Neural cell (in vitro differentiated cells): Measurements from ENCODE around the gene ROBO3. TPM values are rescaled to one million over a fixed set of nuclear protein-coding genes. Genes with fewer than 3 reads are reported as not detected.

Experiments used
- H2AFZ ChIP-seq: fragments of 200-600, 300-800 bp; sonication (generic), shearing (Covaris generic); 2 replicates; pipeline ENCODE4 v1.6.0; 2014; ENCODE audit warnings: low read depth, mild to moderate bottlenecking, antibody characterized with exemption, low read length, moderate library complexity
- H3F3A ChIP-seq: fragments of 200-600 bp; shearing (Covaris generic); 2 replicates; pipeline ENCODE4 v1.6.1; 2016; ENCODE audit warnings: mild to moderate bottlenecking, moderate library complexity, mixed read lengths, antibody characterized with exemption, low read length; ENCODE audit not compliant: insufficient read depth, poor library complexity, severe bottlenecking
- H3K27ac ChIP-seq: fragments of 200-600, 300-800 bp; sonication (generic), shearing (Covaris generic); 2 replicates; pipeline ENCODE4 v1.5.1; 2014; ENCODE audit warnings: mild to moderate bottlenecking, low read length, moderate library complexity
- H3K27me3 ChIP-seq: fragments of 300-800, 200-600 bp; sonication (generic), shearing (Covaris generic); 2 replicates; pipeline ENCODE4 v1.6.0; 2014; ENCODE audit warnings: mild to moderate bottlenecking, low read depth, low read length, moderate library complexity; ENCODE audit not compliant: insufficient read depth
- H3K36me3 ChIP-seq: fragments of 300-800, 200-600 bp; sonication (generic), shearing (Covaris generic); 2 replicates; pipeline ENCODE4 v1.5.1; 2014; ENCODE audit warnings: mild to moderate bottlenecking, antibody characterized with exemption, low read length, moderate library complexity; ENCODE audit not compliant: insufficient read depth
- H3K4me2 ChIP-seq: fragments of 300-800, 200-600 bp; sonication (generic), shearing (Covaris generic); 2 replicates; pipeline ENCODE4 v1.6.0; 2014; ENCODE audit warnings: mild to moderate bottlenecking, low read length
- H3K4me3 ChIP-seq: fragments of 300-800, 200-600 bp; sonication (generic), shearing (Covaris generic); 2 replicates; pipeline ENCODE4 v1.5.1; 2014; ENCODE audit warnings: mild to moderate bottlenecking, low read length, moderate library complexity
- H3K79me2 ChIP-seq: fragments of 200-600 bp; shearing (Covaris generic); replicated peaks from 2 replicates; pipeline ENCODE4 v1.6.0; 2014; ENCODE audit warnings: mild to moderate bottlenecking, low read length, moderate library complexity; ENCODE audit not compliant: insufficient read depth
- H3K9ac ChIP-seq: fragments of 300-800, 200-600 bp; sonication (generic), shearing (Covaris generic); 2 replicates; pipeline ENCODE4 v1.6.1; 2016; ENCODE audit warnings: mild to moderate bottlenecking, low read length, mixed read lengths
- H3K9me2 ChIP-seq: fragments of 200-600 bp; shearing (Covaris generic); 2 replicates; pipeline ENCODE4 v1.6.1; 2016; ENCODE audit warnings: mild to moderate bottlenecking, low read length, mixed read lengths; ENCODE audit not compliant: insufficient read depth
- H3K9me3 ChIP-seq: fragments of 200-600, 300-800 bp; sonication (generic), shearing (Covaris generic); 2 replicates; pipeline ENCODE4 v1.6.1; 2016; ENCODE audit warnings: mild to moderate bottlenecking, mixed run types, low read length, moderate library complexity, mixed read lengths
- H4K20me1 ChIP-seq: fragments of 200-600 bp; shearing (Covaris generic); 2 replicates; pipeline ENCODE4 v1.6.1; 2016; ENCODE audit warnings: mild to moderate bottlenecking, mixed run types; ENCODE audit not compliant: insufficient read depth
- EP300 ChIP-seq: fragments of 450-650 bp; conservative IDR thresholded peaks from 2 replicates; pipeline ENCODE4 v1.6.1; 2014; ENCODE audit warnings: antibody characterized with exemption, mild to moderate bottlenecking, moderate library complexity; ENCODE audit not compliant: poor library complexity, severe bottlenecking
- EZH2 ChIP-seq: fragments of 200-600, 300-800 bp; shearing (Covaris generic), sonication (generic); IDR thresholded peaks from 2 replicates; pipeline ENCODE4 v1.6.1; 2014; ENCODE audit warnings: antibody characterized with exemption, low read length, borderline replicate concordance, mild to moderate bottlenecking; ENCODE audit not compliant: insufficient read depth, poor library complexity, severe bottlenecking
- MXI1 ChIP-seq: fragments of 450-650 bp; conservative IDR thresholded peaks from 2 replicates; pipeline ENCODE4 v1.6.1; 2014; ENCODE audit warnings: antibody characterized with exemption, mild to moderate bottlenecking; ENCODE audit not compliant: poor library complexity, severe bottlenecking
- POLR2AphosphoS5 ChIP-seq: IDR thresholded peaks from 2 replicates; pipeline ENCODE4 v1.6.1; 2012
- RAD21 ChIP-seq: fragments of 450-650 bp; conservative IDR thresholded peaks from 2 replicates; pipeline ENCODE4 v1.6.1; 2014; ENCODE audit warnings: antibody characterized with exemption, mild to moderate bottlenecking, moderate library complexity
- SMC3 ChIP-seq: fragments of 450-650 bp; conservative IDR thresholded peaks from 2 replicates; pipeline ENCODE4 v1.6.1; 2014; ENCODE audit warnings: antibody characterized with exemption, mild to moderate bottlenecking, moderate library complexity; ENCODE audit not compliant: poor library complexity
- TAF1 ChIP-seq: IDR thresholded peaks from 2 replicates; pipeline ENCODE4 v1.6.1; 2012; ENCODE audit warnings: low read depth
- polyA plus RNA-seq: library from polyadenylated mRNA; depleted of rRNA; stranded (reverse); fragments of >200 nt; gene quantifications from 2 replicates; pipeline ENCODE4 v1.2.3, GENCODE V29; 2014
- TF ChIP-seq, protein P1 (sequence below): IDR thresholded peaks from 2 replicates; pipeline ENCODE4 v1.6.1; 2012; ENCODE audit warnings: borderline replicate concordance
- TF ChIP-seq, protein P2 (sequence below): fragments of 450-650 bp; IDR thresholded peaks from 2 replicates; pipeline ENCODE4 v1.5.1; 2014; ENCODE audit warnings: antibody characterized with exemption, mild to moderate bottlenecking, moderate library complexity; ENCODE audit not compliant: poor library complexity, severe bottlenecking

Gene ROBO3
- polyA plus RNA-seq, 1 donor from 2014 or later = 12.8 TPM

GRCh38 chr11:124880958-124881357 lies 15.7 kb downstream of the ROBO3 start:
- Histone ChIP-seq H3K4me2 (no peak overlapping the region), H3K4me3 (no peak overlapping the region), H2AFZ (no peak overlapping the region), H3K9me2 (no peaks in the 10 kb centered on the region), H3K9ac (no peak overlapping the region), H3K27ac (no peak overlapping the region), H3F3A (no peaks in the 10 kb centered on the region), H3K27me3 (no peaks in the 10 kb centered on the region), H3K36me3 (no peaks in the 10 kb centered on the region), H3K79me2 (no peaks in the 10 kb centered on the region), H4K20me1 (no peaks in the 10 kb centered on the region), H3K9me3 (no peaks in the 10 kb centered on the region)
- no peak for TF ChIP-seq RAD21
- TF ChIP-seq, protein P1, sequence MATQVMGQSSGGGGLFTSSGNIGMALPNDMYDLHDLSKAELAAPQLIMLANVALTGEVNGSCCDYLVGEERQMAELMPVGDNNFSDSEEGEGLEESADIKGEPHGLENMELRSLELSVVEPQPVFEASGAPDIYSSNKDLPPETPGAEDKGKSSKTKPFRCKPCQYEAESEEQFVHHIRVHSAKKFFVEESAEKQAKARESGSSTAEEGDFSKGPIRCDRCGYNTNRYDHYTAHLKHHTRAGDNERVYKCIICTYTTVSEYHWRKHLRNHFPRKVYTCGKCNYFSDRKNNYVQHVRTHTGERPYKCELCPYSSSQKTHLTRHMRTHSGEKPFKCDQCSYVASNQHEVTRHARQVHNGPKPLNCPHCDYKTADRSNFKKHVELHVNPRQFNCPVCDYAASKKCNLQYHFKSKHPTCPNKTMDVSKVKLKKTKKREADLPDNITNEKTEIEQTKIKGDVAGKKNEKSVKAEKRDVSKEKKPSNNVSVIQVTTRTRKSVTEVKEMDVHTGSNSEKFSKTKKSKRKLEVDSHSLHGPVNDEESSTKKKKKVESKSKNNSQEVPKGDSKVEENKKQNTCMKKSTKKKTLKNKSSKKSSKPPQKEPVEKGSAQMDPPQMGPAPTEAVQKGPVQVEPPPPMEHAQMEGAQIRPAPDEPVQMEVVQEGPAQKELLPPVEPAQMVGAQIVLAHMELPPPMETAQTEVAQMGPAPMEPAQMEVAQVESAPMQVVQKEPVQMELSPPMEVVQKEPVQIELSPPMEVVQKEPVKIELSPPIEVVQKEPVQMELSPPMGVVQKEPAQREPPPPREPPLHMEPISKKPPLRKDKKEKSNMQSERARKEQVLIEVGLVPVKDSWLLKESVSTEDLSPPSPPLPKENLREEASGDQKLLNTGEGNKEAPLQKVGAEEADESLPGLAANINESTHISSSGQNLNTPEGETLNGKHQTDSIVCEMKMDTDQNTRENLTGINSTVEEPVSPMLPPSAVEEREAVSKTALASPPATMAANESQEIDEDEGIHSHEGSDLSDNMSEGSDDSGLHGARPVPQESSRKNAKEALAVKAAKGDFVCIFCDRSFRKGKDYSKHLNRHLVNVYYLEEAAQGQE = no peak
- TF ChIP-seq EP300 = no peak
- TF ChIP-seq POLR2AphosphoS5 = no peak
- TF ChIP-seq MXI1 = no peak
- no peak for TF ChIP-seq EZH2
- no peak for TF ChIP-seq TAF1
- TF ChIP-seq, protein P2, sequence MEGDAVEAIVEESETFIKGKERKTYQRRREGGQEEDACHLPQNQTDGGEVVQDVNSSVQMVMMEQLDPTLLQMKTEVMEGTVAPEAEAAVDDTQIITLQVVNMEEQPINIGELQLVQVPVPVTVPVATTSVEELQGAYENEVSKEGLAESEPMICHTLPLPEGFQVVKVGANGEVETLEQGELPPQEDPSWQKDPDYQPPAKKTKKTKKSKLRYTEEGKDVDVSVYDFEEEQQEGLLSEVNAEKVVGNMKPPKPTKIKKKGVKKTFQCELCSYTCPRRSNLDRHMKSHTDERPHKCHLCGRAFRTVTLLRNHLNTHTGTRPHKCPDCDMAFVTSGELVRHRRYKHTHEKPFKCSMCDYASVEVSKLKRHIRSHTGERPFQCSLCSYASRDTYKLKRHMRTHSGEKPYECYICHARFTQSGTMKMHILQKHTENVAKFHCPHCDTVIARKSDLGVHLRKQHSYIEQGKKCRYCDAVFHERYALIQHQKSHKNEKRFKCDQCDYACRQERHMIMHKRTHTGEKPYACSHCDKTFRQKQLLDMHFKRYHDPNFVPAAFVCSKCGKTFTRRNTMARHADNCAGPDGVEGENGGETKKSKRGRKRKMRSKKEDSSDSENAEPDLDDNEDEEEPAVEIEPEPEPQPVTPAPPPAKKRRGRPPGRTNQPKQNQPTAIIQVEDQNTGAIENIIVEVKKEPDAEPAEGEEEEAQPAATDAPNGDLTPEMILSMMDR = no peak
- TF ChIP-seq SMC3 = no peak

DNA sequence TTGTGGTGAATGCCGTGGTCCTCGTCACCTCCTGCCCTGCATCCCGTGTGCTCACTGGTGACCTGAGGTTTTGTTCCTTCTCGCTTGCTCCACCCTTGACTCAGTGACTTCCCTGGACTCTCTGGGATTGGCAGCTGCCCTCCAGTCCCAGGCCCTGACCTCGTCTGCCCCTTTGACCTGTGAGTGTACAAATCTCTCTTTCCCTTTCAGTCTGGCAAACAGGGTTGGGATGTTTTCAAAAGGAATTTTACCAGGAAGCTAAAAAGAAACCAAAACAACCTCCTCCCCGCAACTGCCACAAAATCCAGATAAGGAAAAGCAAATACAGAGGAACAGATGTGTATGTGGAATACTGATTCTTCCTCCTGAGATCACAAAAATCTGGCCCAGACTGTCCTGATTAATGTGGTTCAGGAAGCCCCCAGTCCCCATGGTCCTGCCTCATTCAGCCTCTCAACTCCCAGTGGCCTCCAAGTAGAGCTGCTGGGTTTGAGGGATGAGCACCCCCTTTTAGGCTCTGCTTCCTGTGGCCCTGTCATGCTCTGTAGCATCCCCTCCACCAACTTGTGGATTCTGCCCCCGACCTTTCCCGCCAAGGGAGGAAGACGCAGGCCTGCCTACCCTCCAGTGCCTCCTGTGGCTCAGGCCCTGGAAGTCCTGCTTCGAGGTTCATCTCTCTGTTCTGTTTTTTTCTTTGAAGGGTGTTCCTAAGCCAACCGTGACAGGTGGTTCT lies 17.3 kb downstream of the ROBO3 start:
- Histone ChIP-seq H3K27me3 (no peaks in the 10 kb centered on the region), H3K9ac (no peak overlapping the region), H3K4me3 (no peak overlapping the region), H3K9me2 (no peaks in the 10 kb centered on the region), H3K9me3 (no peaks in the 10 kb centered on the region), H3F3A (no peaks in the 10 kb centered on the region), H3K27ac (no peak overlapping the region), H4K20me1 (no peaks in the 10 kb centered on the region), H3K4me2 (no peak overlapping the region), H2AFZ (no peak overlapping the region), H3K36me3 (no peaks in the 10 kb centered on the region), H3K79me2 (no peaks in the 10 kb centered on the region)
- TF ChIP-seq EZH2 = no peak
- TF ChIP-seq SMC3 = no peak
- TF ChIP-seq TAF1 = no peak
- TF ChIP-seq MXI1 = no peak
- no peak for TF ChIP-seq POLR2AphosphoS5
- TF ChIP-seq RAD21 = no peak
- TF ChIP-seq, protein P1 = no peak
- TF ChIP-seq EP300 = no peak
- TF ChIP-seq, protein P2 = no peak
